GM21528 (cell line): ENCODE data around the gene ABAT.

ENCODE experiments used
- ATAC-seq: cut with Tn5 transposase; IDR thresholded peaks from one replicate; pipeline ENCODE4 v1.9.1; 2021; ENCODE audit warnings: mild to moderate bottlenecking, moderate library complexity; ENCODE audit not compliant: unreplicated experiment, low FRiP score

The ABAT gene

DNA sequence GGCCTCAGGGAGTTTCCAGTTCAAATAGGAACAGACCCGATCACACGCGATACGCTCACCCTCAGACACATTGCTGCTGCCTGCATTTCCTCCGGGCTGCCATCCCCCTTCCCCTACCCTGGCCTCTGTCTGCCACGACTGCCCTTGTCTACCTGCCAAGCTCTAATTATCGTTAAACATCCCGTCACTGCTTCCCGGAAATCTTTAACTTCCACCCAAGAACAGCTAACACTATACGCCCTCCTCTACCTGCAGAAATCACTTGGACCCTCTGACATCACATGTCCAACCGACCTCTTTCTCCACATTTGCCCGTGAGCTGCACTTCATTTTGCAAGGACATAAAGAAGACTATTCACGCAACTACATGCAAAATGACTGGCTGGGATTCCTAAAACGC lies 40.4 kb downstream of the ABAT start:
- no peak for ATAC-seq

DNA sequence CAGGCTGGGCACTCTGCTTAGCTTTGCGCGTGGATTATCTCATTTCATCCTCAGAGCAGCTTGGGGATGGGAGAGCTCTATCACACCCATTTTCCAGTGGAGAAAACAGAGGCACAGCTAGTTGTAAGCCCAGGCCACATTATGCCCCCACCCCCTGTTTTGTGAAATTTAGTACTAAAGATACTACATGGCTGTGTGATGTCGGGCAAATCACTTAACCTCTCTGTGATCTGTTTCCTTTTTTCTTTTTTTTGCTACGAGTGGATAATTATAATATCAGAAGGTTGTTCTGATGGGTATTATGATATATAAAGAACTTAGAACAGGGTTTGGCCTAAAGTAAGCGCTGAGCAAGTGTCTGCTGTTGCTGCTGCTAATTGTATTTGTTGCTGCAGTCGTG lies 41.6 kb downstream of the ABAT start:
- ATAC-seq, result no peak

DNA sequence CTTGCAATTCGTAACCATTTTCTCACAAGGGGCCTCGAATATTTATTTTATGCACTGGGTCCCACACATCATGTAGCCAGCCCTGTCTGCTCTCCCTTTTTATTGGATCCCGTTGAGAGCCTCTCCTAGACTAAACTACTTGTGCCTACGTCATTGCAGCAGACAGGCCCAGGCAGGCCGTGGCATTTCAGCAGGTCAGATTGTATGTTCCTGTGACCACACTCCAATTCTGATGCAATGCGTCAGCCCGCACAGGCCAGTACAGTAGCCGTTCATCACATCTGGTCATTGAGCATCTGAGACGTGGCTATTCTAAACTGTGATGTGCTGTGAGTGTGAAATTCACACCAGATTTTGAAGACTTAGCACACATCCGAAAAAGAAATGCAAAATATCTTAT lies 42.2 kb downstream of the ABAT start:
- no peak for ATAC-seq

DNA sequence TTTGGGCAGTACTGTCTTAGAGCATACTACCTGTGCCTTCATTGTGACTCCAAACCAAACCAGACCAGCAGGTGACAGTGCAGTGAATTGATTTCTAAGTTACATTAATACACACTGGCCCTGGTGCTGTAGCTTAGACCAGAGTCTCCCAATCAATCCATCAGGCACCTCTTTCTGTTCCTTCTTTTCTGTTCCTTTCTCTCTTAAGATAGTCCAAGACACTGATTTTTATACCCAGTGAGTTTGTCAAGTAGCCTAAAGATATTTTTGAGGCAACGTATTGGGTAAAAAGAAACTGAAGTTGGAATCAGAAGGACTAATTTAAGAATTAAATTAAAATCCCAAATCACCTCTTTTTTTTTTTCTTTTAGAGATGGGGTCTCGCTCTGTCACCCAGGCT lies 43.1 kb downstream of the ABAT start:
- no peak for ATAC-seq

DNA sequence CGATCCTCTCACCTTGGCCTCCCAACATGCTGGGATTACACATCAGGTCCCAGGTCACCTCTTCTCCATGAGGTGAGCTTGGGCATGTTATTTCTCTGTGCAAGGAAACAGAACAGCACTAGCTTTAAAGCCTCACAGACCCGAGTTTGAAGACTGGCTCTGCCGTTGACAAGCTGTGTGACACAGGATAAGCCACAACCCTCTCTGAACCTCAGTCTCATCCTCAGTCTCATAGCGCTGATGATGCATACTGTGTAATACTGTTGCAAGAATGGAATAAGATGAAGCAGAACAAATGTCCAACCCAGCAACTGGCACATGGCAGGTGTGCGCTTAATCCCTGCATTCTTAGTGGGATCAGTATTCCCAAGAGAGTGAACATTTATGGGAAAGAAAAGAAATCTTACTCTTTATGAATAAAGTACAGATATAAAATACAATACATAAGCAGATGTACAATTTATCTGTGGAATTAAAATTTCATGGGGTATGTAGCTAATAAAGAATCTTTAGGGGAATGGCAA lies 43.5 kb downstream of the ABAT start:
- no peak for ATAC-seq

DNA sequence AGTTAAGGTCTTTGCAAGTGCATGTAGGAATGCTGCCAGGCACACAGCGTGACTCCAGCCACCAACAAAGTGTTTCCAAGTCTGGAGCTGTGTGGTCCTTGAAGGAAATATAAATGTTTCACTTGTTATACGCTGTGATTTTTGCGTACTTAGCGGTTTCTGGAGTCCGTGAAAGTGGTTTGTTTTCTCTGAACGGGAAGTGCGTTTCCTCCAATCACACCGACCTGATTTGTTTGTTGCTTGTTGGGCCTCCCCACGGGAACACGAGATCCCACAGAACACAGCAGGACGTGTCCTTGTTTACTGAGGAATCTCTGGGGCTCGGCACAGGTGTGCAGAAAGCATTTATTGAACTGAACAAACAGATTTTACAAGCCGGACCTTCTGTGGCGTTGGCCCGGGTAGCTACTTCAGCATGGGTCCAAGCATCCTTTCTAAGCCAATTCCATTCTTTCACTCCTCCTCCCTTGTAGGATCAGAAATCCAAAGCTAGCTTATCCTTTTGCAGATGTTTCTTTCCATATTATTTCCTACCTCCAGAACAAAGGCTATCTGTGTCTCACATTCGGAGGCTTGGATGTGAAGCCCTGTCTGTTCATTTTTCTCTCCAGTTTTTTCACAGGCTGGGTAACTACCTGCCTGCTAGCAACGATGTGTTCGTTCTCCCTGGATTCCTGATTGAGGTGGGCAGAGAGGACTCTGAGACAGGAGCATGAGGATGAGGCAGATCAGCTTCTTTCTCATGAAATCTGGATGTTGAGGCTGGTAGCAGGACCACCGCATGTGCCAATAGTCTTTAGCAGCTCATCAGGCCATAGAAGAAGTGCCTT lies 44.6 kb downstream of the ABAT start:
- ATAC-seq, result no peak

DNA sequence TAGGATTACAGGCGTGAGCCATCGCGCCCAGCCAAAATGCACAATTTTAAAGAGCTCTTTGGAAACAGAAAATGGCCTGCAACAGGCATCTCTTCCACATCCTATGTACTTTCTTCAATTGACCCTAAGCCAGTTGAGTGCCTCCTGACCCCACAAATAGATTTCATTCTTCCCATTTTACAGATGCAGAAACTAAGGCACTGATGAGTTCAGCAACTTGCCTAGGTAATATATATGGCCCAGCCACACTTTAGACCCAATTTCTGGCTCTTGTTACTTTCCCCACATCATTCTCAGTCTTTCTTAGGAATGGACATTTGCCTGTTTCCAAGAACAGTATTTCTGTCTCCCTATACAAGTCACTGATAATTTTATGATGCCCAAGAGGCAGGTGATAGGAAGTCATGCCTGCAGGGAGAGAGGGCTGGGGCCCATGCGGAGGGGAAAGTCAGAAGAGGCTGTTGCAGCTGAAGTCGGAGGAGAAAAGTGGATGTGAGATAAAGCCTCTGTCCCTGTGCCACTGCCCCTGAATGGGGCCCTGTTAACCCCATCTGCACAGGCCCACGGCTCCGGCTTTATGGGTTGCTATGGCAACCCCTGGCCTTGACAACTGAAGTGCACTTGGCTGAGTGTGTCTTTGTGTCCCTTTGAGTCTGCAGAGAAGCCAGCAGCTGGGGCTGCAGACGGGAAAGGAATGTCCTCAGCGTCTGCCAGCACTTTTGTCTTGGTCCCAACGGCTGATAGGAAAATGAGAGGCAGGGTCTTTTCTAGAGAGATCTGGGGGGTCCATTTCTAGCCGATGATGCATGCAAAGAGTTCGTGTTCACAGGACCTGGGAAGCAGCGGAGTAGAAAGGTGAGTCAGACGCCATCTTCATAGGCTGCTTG lies 45.9 kb downstream of the ABAT start:
- no peak for ATAC-seq

DNA sequence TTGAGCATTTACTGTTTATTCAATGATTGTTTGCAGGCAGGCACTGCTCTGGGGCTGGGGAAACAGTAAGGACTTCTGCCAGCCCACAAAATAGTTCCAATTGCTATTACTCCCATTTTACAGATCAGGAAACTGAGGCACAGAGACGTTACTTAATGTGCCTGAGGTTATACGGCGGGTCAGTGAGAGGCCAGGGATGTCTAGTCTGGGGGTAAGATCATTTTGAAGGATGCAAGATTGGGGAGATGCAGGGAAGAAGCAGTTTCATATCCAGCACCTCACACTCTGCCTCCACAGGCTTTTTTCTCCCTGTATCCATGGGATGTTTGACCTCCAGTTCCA lies 46.5 kb downstream of the ABAT start:
- no peak for ATAC-seq

DNA sequence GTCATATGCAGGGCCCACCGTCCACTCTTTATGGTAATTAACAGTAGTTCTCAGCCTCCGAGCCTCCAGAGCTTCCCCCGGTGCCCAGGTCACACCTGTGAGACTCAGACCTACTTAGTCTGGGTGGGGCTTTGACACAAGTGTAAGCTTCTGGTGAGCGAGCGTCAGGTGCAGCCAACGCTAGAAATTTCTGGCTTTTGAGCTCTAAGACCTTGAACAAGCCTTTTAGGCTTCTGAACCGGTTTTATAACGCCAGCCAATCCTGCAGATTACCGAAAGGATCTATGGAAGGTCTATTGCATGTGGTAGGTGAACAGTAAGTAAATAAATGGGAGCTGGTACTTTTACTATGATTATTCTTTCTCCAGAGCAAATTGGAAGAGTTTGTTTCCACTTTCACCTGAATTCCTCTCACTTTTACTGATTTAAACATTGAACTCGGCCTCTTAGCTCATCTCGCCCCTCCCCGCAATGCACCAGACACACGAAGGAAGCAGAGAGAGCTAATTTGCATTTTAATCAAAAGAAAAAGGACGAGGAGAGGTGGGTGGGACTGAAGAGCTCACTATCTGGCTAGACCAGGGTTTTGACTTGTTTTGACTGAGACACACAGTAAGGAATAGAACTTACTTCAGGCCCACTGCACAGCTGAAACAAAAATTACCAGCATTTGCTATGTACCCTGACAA lies 47.1 kb downstream of the ABAT start:
- ATAC-seq, result no peak

DNA sequence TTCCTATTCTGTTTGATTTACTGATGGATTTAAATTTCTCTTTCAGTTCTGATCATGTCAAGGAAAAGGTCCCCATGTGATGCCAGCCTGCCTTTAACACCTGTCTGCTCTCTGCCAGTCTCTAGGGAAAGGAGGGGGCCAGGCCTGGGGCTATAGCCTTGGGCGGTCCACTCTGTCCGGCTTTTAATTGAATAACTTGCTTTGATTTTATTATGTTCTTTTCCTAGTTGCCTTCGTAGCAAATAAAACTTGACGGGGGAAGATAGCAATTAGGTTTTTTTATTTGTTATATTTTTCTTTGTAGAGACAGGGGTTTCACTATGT lies 47.6 kb downstream of the ABAT start:
- no peak for ATAC-seq

DNA sequence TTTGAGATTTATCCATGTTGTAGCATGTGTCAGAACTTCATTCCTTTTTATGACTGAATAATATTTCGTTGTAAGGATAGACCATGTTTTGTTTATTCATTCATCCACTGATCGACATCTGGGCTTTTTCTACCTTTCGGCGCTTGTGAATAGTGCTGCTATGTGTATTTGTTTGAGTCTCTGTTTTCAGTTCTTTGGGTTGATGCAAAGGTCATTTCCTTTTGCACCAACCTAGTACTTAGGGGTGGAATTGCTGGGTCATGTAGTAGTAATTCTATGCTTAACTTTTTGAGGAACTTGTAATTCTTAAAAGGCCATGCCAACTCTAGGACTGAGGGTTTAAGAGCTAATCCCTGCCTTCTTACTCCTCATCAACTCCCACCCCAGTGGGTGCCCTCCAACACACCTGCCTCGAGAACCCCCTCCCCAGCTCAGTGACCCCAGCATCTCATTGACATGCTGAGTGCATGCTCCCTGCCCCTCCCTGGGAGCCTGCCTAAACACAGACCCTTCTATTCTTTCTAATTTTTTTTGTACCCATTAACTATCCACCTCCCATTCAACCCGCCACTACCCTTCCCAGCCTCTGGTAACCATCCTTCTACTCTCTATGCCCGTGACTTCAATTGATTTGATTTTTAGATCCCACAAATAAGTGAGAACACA lies 51.2 kb downstream of the ABAT start:
- ATAC-seq, result no peak

DNA sequence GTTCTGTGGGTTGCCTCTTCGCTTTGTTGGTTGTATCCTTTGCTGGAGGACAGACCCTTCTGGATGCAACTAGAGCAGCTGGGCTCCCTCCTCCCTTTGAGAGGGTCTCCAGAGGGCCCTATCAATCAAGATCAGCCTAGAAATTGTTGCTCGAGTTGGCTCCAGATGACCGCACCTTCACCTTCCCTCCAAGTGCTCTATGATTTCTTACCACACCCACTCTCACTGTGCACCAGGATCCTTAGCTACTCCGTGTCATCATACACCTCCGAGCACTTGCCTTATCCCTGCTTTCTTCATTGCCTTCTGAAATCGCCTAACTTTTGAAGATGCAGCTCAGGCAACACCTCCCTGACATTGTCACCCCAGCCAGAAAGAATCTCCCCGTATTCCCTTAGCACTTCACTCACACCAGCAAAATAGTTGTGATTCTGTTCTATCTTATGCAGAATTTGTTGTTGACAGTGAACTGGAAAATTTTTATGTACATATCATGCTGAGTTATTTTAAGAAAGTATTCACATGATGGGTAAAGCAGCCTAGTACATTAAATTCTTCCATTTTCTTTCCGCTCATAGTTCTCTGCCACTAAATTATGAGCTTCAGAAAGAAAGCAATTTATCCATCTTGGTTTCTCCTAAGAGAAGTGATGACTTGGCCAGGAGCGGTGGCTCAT lies 52.9 kb downstream of the ABAT start:
- no peak for ATAC-seq

DNA sequence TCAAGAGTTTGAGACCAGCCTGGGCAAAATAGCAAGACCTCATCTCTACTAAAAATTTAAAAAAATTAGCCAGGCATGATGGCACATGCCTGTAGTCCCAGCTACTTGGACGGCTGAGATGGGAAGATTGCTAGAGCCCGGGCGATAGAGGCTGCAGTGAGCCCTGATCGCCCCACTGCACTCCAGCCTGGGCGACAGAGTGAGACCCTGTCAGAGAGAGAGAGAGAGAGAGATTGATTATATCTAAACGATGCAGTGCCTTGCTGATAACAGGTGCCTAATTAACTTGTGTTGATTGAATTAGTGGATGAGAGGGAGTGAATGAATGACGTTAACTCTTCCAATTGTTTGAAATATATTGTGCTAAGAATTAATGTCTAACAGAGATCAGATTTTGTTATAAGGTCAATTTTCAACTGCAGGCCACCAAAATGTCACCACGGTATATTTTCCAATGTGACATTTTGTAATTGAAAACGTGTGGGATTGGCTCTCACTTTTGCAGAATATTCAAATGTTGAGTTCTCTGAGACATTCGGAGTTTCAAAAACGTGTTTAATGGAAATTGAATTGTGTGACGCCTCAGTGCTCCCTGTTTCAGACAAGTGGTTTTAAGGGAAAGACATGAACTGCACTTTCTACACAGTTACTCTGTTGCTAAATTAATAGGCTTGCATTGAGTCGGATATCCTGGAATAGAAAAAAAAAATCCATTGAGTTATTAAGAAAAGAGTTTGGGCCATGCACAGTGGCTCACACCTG lies 53.6 kb downstream of the ABAT start:
- no peak for ATAC-seq

DNA sequence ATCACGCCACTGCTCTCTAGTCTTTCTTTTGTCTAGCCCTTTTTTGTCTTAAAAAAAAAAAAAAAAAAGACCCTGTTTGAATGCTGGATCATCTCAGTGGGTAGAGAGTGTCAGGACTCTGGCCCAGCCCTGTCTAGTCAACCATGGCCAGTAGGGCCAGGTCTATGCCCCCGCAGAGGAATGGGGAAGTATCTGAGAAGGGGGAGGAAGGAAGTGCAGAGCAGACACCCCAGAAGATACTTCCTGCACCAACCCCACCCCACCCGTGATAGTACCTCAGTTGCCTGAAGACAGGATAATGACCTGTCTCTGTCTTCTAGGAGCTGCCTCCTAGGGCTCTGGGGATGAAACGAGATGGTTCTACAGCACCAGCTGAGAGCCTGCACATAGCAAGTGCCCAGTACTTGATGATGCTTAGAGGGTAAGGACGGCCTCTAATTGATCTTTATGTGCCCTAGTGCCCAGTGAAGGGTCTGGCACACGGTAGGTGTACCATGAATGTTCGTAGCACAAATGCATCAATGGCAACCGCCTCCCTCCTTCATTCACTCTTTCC lies 55.4 kb downstream of the ABAT start:
- ATAC-seq, result no peak

DNA sequence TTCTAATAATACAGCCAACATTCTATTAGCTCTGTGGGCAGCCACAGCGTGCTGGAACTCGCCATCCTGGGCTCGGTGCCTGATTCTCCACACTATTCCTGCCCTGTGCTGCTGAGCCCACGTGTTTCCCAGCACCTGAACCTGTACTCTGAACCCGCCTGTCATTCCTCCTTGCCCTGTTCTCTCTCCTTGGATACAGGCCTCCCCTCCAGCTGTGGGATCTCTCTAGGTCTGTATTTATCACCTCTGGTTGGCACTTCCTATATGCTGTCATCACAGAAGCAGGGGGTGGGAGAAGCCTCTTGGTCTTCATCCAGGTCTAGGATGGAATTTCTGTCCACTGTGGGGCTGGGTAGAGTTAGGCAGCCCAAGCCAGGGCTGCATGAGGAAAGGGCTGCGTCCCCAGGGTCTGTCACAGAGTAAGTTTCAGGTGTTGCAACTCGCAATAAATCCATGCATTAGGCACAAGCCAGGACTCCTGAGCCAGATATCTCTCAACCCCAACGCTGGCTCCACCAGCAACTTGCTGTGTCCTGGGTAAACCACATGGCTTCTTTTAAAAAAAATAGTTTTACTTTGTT lies 56.0 kb downstream of the ABAT start:
- ATAC-seq, result no peak

DNA sequence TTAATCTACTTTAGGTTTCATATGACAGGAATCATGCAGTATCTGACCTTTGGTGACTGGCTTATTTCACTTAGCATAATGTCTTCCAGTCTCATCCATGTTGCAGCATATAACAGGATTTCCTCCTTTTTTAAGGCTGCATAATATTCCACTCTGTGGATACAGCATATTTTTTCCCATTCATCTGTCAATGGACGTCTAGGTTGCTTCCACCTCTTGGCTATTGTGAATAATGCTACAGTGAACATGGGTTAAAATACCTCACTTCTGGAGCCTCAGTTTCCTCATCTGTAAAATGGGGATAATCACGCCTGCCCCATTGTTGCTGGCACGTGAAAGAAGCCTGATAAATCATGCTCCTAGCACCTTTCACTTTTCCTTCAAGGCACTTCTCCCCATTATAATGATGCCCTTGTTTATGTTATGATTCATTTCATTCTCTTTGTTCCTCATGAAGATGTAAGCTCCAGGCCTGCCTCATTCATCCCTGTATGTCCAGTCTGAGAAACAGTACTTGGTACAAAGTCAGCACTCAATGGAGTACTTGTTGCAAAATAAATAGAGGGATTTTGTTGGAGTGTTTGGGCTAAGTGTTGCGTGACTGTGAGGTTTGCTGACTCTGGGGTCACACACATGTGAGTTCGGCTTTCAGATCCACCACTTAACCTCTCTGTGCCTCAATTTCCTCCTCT lies 59.6 kb downstream of the ABAT start:
- ATAC-seq, result no peak

DNA sequence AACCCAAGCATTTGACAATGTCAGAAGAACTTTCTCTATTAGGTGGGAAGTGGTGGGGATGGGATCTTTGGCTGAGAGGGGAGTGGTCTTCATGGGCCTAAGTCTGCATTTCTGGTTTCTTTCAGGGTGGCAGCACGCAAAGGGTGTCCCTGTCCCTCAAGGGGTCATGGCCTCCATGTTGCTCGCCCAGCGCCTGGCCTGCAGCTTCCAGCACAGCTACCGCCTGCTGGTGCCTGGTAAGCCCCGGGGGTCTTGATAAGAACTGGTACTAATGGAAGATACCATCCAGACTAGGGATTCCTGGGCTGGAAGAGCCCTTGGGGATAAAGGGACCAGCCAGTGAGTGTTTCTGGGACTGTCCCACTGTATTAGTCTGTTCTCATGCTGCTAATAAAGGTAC lies 61.2 kb downstream of the ABAT start:
- no peak for ATAC-seq

DNA sequence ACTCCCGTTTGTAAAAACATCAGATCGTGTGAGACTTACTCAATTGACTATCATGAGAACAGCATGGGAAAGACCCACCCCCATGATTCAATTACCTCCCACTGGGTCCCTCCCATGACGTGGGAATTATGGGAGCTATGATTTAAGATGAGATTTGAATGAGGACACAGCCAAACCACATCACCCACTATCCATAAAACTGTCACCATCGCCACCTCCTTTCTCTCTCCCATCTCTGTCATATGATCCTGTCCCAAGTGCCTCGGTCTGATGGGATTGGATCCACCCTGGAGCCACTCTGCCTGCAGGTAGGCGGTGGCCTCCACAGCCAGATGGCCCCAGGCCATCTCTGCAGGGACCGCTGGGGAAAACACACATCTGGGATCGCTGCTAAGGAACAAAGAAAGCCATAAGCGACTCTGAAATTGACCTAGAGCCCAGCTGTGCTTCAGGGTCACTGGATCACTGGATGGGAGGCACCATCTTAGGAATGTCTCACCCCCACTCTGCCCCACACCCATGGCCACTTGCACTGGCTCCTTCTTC lies 61.8 kb downstream of the ABAT start:
- ATAC-seq, result no peak
